Stimulated activated naive B cell treated with anti-CD40 and anti-IgM and Interleukin-4, amounts not matched to agents 10 μg/mL and 1 μg/mL and 100 μg/mL, for 72 hours (primary cell): ENCODE results near the gene ASCL5.

Experiments
- ATAC-seq, 2 donors: fragments of 150-1000 bp; cut with Tn5 transposase; replicated peaks; 2 replicates each; pipeline ENCODE4 v1.10.0; 2021; ENCODE audit warnings: moderate library complexity in 1 of 2
- DNase-seq: peaks from one replicate; pipeline ENCODE4 v3.0.0; 2021
- H3K27ac Mint-ChIP-seq: one replicate; pipeline ENCODE4 v1.8.0; 2022; ENCODE audit warnings: mild to moderate bottlenecking, mixed read lengths
- H3K27me3 Mint-ChIP-seq, 2 donors: one replicate each; pipeline ENCODE4 v1.8.0; 2022; ENCODE audit warnings: mixed read lengths in 2 of 2
- H3K36me3 Mint-ChIP-seq, 2 donors: one replicate each; pipeline ENCODE4 v1.8.0; 2022; ENCODE audit warnings: mixed read lengths in 2 of 2, mild to moderate bottlenecking in 1 of 2
- H3K4me1 Mint-ChIP-seq, 2 donors: one replicate each; pipeline ENCODE4 v1.8.0; 2022; ENCODE audit warnings: mixed read lengths in 2 of 2, mild to moderate bottlenecking in 1 of 2
- H3K4me3 Mint-ChIP-seq, 2 donors: one replicate each; pipeline ENCODE4 v1.8.0; 2022; ENCODE audit warnings: mild to moderate bottlenecking in 2 of 2, mixed read lengths in 2 of 2, moderate library complexity in 1 of 2
- H3K9me3 Mint-ChIP-seq, 2 donors: one replicate each; pipeline ENCODE4 v1.8.0; 2022; ENCODE audit warnings: mixed read lengths in 2 of 2, mild to moderate bottlenecking in 1 of 2

ASCL5 gene

GRCh38 chr1:201126832-201127754 is at the start of gene ASCL5:
Gene ASCL5, minus strand, starts transcription at chr1:201127184. Its CDS starts 11,812 bp downstream, at chr1:201115372.
- Mint-ChIP-seq H3K27ac (no peak within 1 kb of the TSS), H3K9me3 (peaks cover 1 to 8% of the 10 kb centered on the region in 2 donors), H3K36me3 (peaks cover 2 to 5% of the 10 kb centered on the region in 2 donors), H3K27me3 (peaks cover 3 to 8% of the 10 kb centered on the region in 2 donors), H3K4me3 (no peak within 1 kb of the TSS), H3K4me1 (no peaks in the 10 kb centered on the region)
- DNase-seq (no peak), ATAC-seq (no peak)

- no peak overlapping the region for H3K4me3 Mint-ChIP-seq
- peaks cover 6 to 12% of the 10 kb centered on the region in 2 donors for H3K4me1 Mint-ChIP-seq
- peaks cover 2 to 3% of the 10 kb centered on the region in 2 donors for H3K36me3 Mint-ChIP-seq
- ATAC-seq, result no peak
- H3K27ac Mint-ChIP-seq, result no peak overlapping the region
- H3K9me3 Mint-ChIP-seq, result peaks cover 0 to 8% of the 10 kb centered on the region in 2 donors
- no peak for DNase-seq
- peaks cover 43 to 65% of the 10 kb centered on the region in 2 donors for H3K27me3 Mint-ChIP-seq
These were observed 49.0 kb upstream of the ASCL5 start for GRCh38 chr1:201175820-201176500.

GRCh38 chr1:201173736-201174135 is 46.8 kb upstream of the ASCL5 start:
- ATAC-seq, result no peak
- Mint-ChIP-seq H3K4me1 (peaks cover 6 to 21% of the 10 kb centered on the region in 2 donors), H3K36me3 (peaks cover 2 to 3% of the 10 kb centered on the region in 2 donors), H3K27ac (no peak overlapping the region), H3K4me3 (no peak overlapping the region), H3K9me3 (peaks cover 0 to 2% of the 10 kb centered on the region in 2 donors), H3K27me3 (peaks cover 31 to 44% of the 10 kb centered on the region in 2 donors)
- DNase-seq, result no peak

GRCh38 chr1:201172999-201173610 is 46.1 kb upstream of the ASCL5 start:
- H3K36me3 Mint-ChIP-seq, result peaks cover 0 to 3% of the 10 kb centered on the region in 2 donors
- H3K9me3 Mint-ChIP-seq, result no peaks in the 10 kb centered on the region
- no peak overlapping the region for H3K4me3 Mint-ChIP-seq
- H3K27ac Mint-ChIP-seq, result no peak overlapping the region
- DNase-seq (no peak), ATAC-seq (no peak)
- peaks cover 27 to 38% of the 10 kb centered on the region in 2 donors for H3K27me3 Mint-ChIP-seq
- peaks cover 6 to 21% of the 10 kb centered on the region in 2 donors for H3K4me1 Mint-ChIP-seq

GRCh38 chr1:201172326-201172725 is 45.3 kb upstream of the ASCL5 start:
- ATAC-seq, result no peak
- Mint-ChIP-seq H3K36me3 (no peaks in the 10 kb centered on the region), H3K4me1 (peaks cover 6 to 21% of the 10 kb centered on the region in 2 donors), H3K4me3 (no peak overlapping the region), H3K27ac (no peak overlapping the region), H3K27me3 (peaks cover 21 to 30% of the 10 kb centered on the region in 2 donors), H3K9me3 (no peaks in the 10 kb centered on the region)
- no peak for DNase-seq

- no peaks in the 10 kb centered on the region for H3K9me3 Mint-ChIP-seq
- H3K27me3 Mint-ChIP-seq, result peaks cover 14 to 31% of the 10 kb centered on the region in 2 donors
- H3K36me3 Mint-ChIP-seq, result no peaks in the 10 kb centered on the region
- peak overlapping the region; percentile 85 to 91 for H3K4me3 Mint-ChIP-seq
- DNase-seq, result no peak
- peak; percentile 72 to 74 for ATAC-seq
- H3K27ac Mint-ChIP-seq, result peak overlapping the region; percentile 93
- H3K4me1 Mint-ChIP-seq, result peaks cover 6 to 21% of the 10 kb centered on the region in 2 donors
These were observed 44.4 kb upstream of the ASCL5 start for GRCh38 chr1:201171063-201172036.

- peak overlapping the region; percentile 93 for H3K27ac Mint-ChIP-seq
These were observed 43.6 kb upstream of the ASCL5 start for GRCh38 chr1:201170533-201171062.

GRCh38 chr1:201169971-201170532 is 43.1 kb upstream of the ASCL5 start:
- H3K36me3 Mint-ChIP-seq, result no peaks in the 10 kb centered on the region
- peak overlapping the region in 1 of 2 donors; percentile 85 for H3K4me3 Mint-ChIP-seq
- no peak for ATAC-seq
- peaks cover 19 to 43% of the 10 kb centered on the region in 2 donors for H3K27me3 Mint-ChIP-seq
- no peaks in the 10 kb centered on the region for H3K9me3 Mint-ChIP-seq
- peak overlapping the region; percentile 93 for H3K27ac Mint-ChIP-seq
- H3K4me1 Mint-ChIP-seq, result peaks cover 6 to 21% of the 10 kb centered on the region in 2 donors
- DNase-seq, result no peak

More at GRCh38 chr1:201170533-201171062, 43.6 kb upstream of the ASCL5 start:
- H3K36me3 Mint-ChIP-seq, result no peaks in the 10 kb centered on the region
- peaks cover 6 to 21% of the 10 kb centered on the region in 2 donors for H3K4me1 Mint-ChIP-seq
- ATAC-seq (peak; percentile 95 to 96), DNase-seq (peak; percentile 81)
- peaks cover 19 to 38% of the 10 kb centered on the region in 2 donors for H3K27me3 Mint-ChIP-seq
- H3K4me3 Mint-ChIP-seq, result peak overlapping the region; percentile 85 to 91
- H3K9me3 Mint-ChIP-seq, result no peaks in the 10 kb centered on the region

GRCh38 chr1:201169203-201169602 is 42.2 kb upstream of the ASCL5 start:
- Mint-ChIP-seq H3K27me3 (peaks cover 18 to 38% of the 10 kb centered on the region in 2 donors), H3K4me3 (no peak overlapping the region), H3K4me1 (peaks cover 6 to 21% of the 10 kb centered on the region in 2 donors), H3K9me3 (no peaks in the 10 kb centered on the region), H3K36me3 (no peaks in the 10 kb centered on the region), H3K27ac (peak overlapping the region; percentile 3)
- DNase-seq, result no peak
- no peak for ATAC-seq

- DNase-seq (no peak), ATAC-seq (no peak)
- Mint-ChIP-seq H3K27ac (no peak overlapping the region), H3K36me3 (no peaks in the 10 kb centered on the region), H3K4me3 (no peak overlapping the region), H3K4me1 (peaks cover 6 to 21% of the 10 kb centered on the region in 2 donors), H3K9me3 (no peaks in the 10 kb centered on the region), H3K27me3 (peaks cover 13 to 26% of the 10 kb centered on the region in 2 donors)
These were observed 40.3 kb upstream of the ASCL5 start for GRCh38 chr1:201167041-201167991.

- H3K4me1 Mint-ChIP-seq, result peaks cover 0 to 4% of the 10 kb centered on the region in 2 donors
- H3K27ac Mint-ChIP-seq, result no peak overlapping the region
These were observed 37.7 kb upstream of the ASCL5 start for GRCh38 chr1:201164645-201165044.

GRCh38 chr1:201163707-201164106 is 36.7 kb upstream of the ASCL5 start:
- Mint-ChIP-seq H3K4me1 (no peaks in the 10 kb centered on the region), H3K9me3 (no peaks in the 10 kb centered on the region), H3K36me3 (no peaks in the 10 kb centered on the region), H3K4me3 (no peak overlapping the region), H3K27me3 (peaks cover 16 to 25% of the 10 kb centered on the region in 2 donors), H3K27ac (no peak overlapping the region)
- no peak for DNase-seq
- ATAC-seq, result no peak

More at GRCh38 chr1:201164645-201165044, 37.7 kb upstream of the ASCL5 start:
- Mint-ChIP-seq H3K4me3 (no peak overlapping the region), H3K9me3 (no peaks in the 10 kb centered on the region), H3K36me3 (no peaks in the 10 kb centered on the region), H3K27me3 (peaks cover 12 to 25% of the 10 kb centered on the region in 2 donors)
- ATAC-seq, result no peak
- DNase-seq, result no peak
